ENCODE data around the gene ADARB2. TPM values are rescaled to one million over a fixed set of nuclear protein-coding genes. Genes with fewer than 3 reads are reported as not detected.

Gene ADARB2
- total and polyA plus RNA-seq, 10 of the 15 experiments (the other 5 are each of a cell fraction or from before 2014, with no cell fraction given): 0.02 to 4.1 (median 0.76) TPM

- Histone ChIP-seq H3K79me2 (ENCODE audit: control insufficient read depth, insufficient read depth, low read length) (no peaks in the 10 kb centered on the region), H3K4me3 (no peak overlapping the region), H3K27ac (ENCODE audit: control insufficient read depth, insufficient read depth) (no peak overlapping the region), H3K4me1 (ENCODE audit: control insufficient read depth, insufficient read depth, low read length) (peaks cover 6% of the 10 kb centered on the region), H3K27me3 (replicated peaks in 1 of 2; ENCODE audit: control insufficient read depth in 2 of 2, insufficient read depth in 2 of 2, low read length in 1 of 2) (no peaks in the 10 kb centered on the region), H3K4me2 (ENCODE audit: control insufficient read depth, insufficient read depth) (no peak overlapping the region), H3K9me3 (replicated peaks; ENCODE audit: control insufficient read depth, insufficient read depth, low read length) (no peaks in the 10 kb centered on the region), H3K9ac (ENCODE audit: control insufficient read depth, insufficient read depth, low read length) (no peak overlapping the region), H2AFZ (ENCODE audit: control insufficient read depth, low read depth, low read length) (no peak overlapping the region), H4K20me1 (ENCODE audit: control insufficient read depth, insufficient read depth) (no peaks in the 10 kb centered on the region), H3K36me3 (ENCODE audit: control insufficient read depth in 2 of 2, insufficient read depth in 2 of 2, low read length in 1 of 2) (no peaks in the 10 kb centered on the region)
- ChIA-PET POLR2A (no interaction called here), SMC1A (ENCODE audit: uncharacterized antibody, unreplicated experiment) (interaction anchor here (2.2 kb wide), 1 partner anchor 16 kb away, joined by 11 read pairs; no protein-coding TSS in a partner anchor), RAD21 (ENCODE audit: unreplicated experiment) (interaction anchor here (1.0 kb wide), 1 partner anchor 16 kb away, joined by 3 read pairs; no protein-coding TSS in a partner anchor), CTCF (interaction anchor here (1.4 to 1.7 kb wide), 2 partner anchors 10 to 12 kb away, joined by 4 to 7 read pairs; no protein-coding TSS in a partner anchor)
- ATAC-seq (no peak), FAIRE-seq (no peak), DNase-seq (ENCODE audit: low read depth, low spot score) (no peak)
- BruUV-seq (replicated peaks): no TSS peak
- 0% methylated on average over 1 of the region's 1 CpG for WGBS (ENCODE audit: insufficient coverage, insufficient replicate concordance, low lambda C conversion rate, missing lambda C conversion rate)
- intact Hi-C loops (cut with micrococcal nuclease; ENCODE audit: unreplicated experiment): no loop called here
- in situ Hi-C loops (cut with MboI): no loop called here
- TF ChIP-seq SREBF1 (IDR thresholded peaks at IDR 0.05; ENCODE audit: low read length): no peak
- TF ChIP-seq ATF3 (IDR thresholded peaks at IDR 0.05; ENCODE audit: borderline replicate concordance, extremely low read depth, low read depth, low read length): no peak
- TF ChIP-seq TCF7 (IDR thresholded peaks at IDR 0.05; ENCODE audit: borderline replicate concordance): no peak
- no peak for TF ChIP-seq RELA (IDR thresholded peaks at IDR 0.05; ENCODE audit: borderline replicate concordance, partially characterized antibody)
- no peak for TF ChIP-seq TARDBP (IDR thresholded peaks at IDR 0.05; ENCODE audit: borderline replicate concordance)
- no peak for TF ChIP-seq ZBTB40 (IDR thresholded peaks at IDR 0.05; ENCODE audit: borderline replicate concordance)
- TF ChIP-seq IKZF2 (IDR thresholded peaks at IDR 0.05): no peak
- TF ChIP-seq ASH2L (IDR thresholded peaks at IDR 0.05; ENCODE audit: borderline replicate concordance, low read depth): no peak
- no peak for TF ChIP-seq CUX1 (IDR thresholded peaks at IDR 0.05; ENCODE audit: insufficient replicate concordance, low read depth, low read length)
- no peak for TF ChIP-seq RBBP5 (conservative IDR thresholded peaks at IDR 0.05)
- no peak for TF ChIP-seq YY1 (IDR thresholded peaks at IDR 0.05; ENCODE audit: low read depth, low read length)
- no peak for TF ChIP-seq ZBTB4 (CRISPR knock-in tag; IDR thresholded peaks at IDR 0.05)
Observed at GRCh38 chr10:1431229-1431628, 306.1 kb downstream of the ADARB2 start.

All from GM12878 (cell line).